GM21526 (cell line): Measurements from ENCODE around the gene RXRG.
"Not testable (repeated sequence)": the region's sequence is repeated elsewhere in the genome, so short reads cannot be mapped to it uniquely, and the experiment has no call there.

ENCODE experiments used
- ATAC-seq: cut with Tn5 transposase; IDR thresholded peaks from one replicate; pipeline ENCODE4 v1.9.1; 2021; ENCODE audit warnings: moderate library complexity; ENCODE audit not compliant: unreplicated experiment, low FRiP score

The RXRG gene

DNA sequence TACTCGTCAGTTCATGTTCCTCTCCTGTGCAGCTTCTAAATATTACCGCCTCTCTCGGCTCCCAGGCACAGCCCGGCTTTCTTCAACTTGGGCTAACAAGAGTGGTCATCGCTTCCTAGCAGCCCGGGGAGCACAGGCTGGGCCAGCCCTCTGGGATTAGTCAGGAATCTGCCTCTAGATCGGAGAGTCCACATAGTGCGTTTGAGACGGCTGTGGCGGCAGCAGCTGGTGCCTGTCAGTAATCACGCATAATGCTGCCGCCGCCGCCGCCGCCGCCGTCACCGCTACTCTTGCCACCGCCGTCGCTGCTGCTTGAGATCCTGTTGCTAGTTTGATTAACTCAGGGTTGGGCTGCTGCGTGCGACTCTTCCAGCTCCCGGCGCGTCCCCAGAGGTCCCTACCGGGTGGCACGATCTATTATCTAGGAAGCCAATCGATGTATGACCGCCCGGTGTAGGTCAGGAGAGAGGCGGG, at the start of gene RXRG:
TSS of gene RXRG (minus strand) at position 230 of the 474 bp plus-strand sequence. CDS start 233 bp downstream, outside the sequence.
- ATAC-seq = no peak

DNA sequence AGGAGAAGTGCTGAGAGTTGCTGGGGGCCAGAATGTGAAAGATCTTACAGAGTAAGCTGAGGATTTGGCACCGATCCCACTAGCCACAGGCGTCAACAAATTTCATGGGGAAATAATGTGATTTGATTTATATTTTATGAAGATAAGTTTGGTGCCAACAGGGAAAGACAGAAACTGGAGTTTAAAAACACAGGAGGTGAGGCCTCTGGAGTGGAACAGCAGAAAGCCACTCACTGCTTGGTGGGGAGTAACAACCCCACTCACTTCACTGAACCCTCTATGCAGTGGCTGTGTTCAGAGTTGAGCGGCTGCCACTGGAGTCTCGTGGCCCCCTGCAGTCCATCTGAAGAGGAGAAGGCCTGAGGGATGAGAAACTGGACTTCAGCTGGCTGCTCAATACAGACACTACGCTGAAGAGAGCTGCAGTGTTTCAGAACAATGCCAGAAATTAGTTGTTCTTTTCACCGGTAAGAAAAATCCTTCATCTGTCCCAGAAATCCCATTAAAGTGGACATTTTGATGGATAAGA, 48.0 kb upstream of the RXRG start:
- no peak for ATAC-seq

- no peak for ATAC-seq
Measured at GRCh38 chr1:165490175-165490574, 45.2 kb upstream of the RXRG start.

GRCh38 chr1:165487921-165488320, 43.0 kb upstream of the RXRG start:
- no peak for ATAC-seq

DNA sequence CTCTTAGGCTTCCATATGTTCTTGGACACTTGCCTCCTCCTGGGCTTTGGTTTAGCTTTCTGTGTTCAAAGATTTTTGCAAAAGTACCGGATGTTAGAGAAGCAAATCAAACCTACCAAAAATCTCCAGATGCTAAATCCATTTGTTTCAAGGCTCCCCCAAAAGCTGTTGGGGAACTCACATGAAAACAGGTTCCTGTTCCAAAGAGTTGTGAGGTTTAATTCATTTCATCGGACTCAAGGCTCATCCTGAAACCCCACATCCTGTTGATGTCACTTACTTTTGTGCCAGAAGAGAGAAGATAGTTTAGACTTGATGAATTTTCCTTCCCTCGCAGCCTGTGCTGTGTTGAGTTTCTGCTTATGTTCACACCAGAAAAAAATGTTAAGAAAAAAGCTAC, 41.7 kb upstream of the RXRG start:
- no peak for ATAC-seq

- ATAC-seq = no peak
Measured at GRCh38 chr1:165485716-165486115, 40.8 kb upstream of the RXRG start.

- no peak for ATAC-seq
Measured at GRCh38 chr1:165484532-165484931, 39.6 kb upstream of the RXRG start.

- ATAC-seq = no peak
Measured at GRCh38 chr1:165483412-165483811, 38.5 kb upstream of the RXRG start.

- no peak for ATAC-seq
Measured at GRCh38 chr1:165481820-165482532, 37.0 kb upstream of the RXRG start.

- no peak for ATAC-seq
Measured at GRCh38 chr1:165476776-165477175, 31.9 kb upstream of the RXRG start.

DNA sequence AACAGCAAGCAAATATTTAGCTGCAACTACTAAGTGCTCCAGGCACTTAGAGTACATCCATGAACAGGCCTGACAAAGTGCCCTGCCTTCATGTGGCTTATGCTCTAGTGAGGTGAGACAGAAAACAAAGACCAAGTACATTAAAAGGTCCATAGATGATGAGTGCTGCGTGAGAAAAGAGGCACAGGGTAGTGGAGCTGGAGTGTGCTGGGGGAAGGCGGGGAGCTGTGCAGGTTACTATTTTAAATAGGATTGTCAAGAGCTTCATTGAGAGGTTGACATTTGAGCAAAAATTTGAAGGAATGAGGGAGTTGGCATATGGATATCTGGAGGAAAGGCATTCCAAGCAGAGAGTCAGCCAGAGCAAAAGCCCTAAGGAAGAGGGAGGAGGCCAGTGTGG, 29.3 kb upstream of the RXRG start:
- ATAC-seq = no peak

DNA sequence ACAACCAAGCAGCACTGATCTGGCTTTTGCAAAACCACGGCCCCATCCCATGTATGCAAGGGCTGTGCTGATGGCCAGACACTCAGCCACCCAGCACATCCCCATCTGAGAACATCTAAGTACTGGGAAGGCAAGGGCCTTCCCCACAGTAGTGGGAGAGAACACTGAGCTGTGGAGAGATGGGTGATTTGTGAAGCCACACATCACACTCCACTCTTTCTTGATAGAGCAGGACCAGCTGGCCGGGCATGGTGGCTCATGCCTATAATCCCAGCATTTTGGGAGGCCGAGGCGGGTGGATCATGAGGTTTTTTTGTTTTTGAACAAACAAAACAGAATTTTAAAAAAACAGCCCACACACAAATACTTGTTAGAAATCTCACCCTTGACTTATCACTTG, 28.2 kb upstream of the RXRG start:
- ATAC-seq = no peak

DNA sequence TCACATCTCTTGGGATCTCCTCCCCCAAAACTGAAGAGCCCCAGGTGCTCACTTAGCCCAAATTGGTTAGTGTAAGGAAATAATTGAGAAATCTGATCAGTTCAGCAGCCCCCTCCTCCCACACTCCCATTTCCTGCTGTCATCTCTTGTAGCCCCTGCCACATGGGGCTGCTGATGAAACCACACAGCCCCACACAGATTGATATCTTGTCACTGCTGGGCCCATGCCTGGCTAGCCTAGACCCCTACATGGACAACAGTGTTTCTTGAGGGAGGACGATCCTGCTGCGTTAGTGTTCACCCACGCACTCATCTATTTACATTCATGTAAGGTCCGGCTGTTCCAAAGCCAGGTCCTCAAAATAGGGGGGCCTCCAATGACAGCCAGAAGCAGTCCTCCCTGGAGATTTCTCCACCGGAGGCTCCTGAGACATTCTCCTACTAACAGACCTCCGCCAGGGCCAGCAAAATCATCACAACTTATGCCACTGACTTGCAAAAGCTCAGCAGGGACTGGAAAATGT, 23.9 kb upstream of the RXRG start:
- ATAC-seq = no peak

DNA sequence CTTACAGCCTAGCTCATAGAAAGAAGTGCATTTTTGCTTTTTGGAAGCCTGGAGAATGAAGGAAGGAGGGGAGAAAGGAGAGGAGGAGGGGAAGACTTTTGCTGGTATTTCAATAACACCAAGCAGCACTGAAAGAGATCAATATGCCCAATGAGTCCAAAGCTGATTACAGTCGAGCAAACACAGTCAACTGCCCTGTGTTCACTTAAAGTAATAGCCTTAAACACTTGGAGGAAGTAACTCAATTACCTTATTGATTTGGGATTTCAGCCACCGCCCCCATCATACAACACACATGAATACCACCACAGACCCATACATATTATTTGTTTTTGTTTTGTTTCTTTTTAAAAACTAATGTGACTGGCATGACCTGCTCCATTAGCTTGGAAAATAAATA, 23.3 kb upstream of the RXRG start:
- no peak for ATAC-seq

GRCh38 chr1:165467706-165468105, 22.8 kb upstream of the RXRG start:
- no peak for ATAC-seq

DNA sequence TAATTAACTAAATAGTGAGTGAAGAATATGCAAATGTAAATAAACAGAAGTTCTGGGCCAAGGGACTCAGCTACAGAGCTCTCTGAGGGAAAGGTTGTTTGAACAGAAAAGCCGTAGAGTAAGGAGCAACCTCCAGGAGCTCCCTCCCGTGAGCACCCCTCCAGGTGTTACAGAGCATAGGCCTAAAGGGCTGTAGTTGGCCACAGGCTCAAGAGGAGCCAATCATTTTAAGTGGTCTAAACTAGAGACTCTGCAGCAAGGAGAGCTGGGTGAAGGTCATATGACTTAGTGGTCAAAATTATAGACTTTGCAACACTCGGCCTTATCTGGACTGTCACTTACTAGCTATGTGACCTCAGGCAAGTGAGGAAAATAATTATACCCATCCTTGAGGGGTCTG, 19.1 kb upstream of the RXRG start:
- ATAC-seq = no peak

- ATAC-seq = not testable (repeated sequence)
Measured at GRCh38 chr1:165459683-165460082, 14.8 kb upstream of the RXRG start.

GRCh38 chr1:165456861-165457260, 11.9 kb upstream of the RXRG start:
- no peak for ATAC-seq

- ATAC-seq = no peak
Measured at GRCh38 chr1:165456114-165456513, 11.2 kb upstream of the RXRG start.

GRCh38 chr1:165455111-165455510, 10.2 kb upstream of the RXRG start:
- no peak for ATAC-seq

- ATAC-seq = no peak
Measured at GRCh38 chr1:165454091-165454610, 9.2 kb upstream of the RXRG start.
